Activated effector memory CD4-positive, alpha-beta T cell treated with anti-CD3 and anti-CD28 coated beads, Interleukin-2, amount 50 U/mL, for 16 hours (primary cell): ENCODE data around the gene MRPL16.
"Not testable (repeated sequence)": the region's sequence is repeated elsewhere in the genome, so short reads cannot be mapped to it uniquely, and the experiment has no call there.

Experiments used
- DNase-seq: peaks from one replicate; pipeline ENCODE4 v3.0.0-alpha.2; 2020

Gene MRPL16

GRCh38 chr11:59810911-59811259 is 307 bp upstream of the MRPL16 start:
- no peak for DNase-seq

GRCh38 chr11:59807047-59807610 is 3.4 kb downstream of the MRPL16 start:
- DNase-seq = no peak

- no peak for DNase-seq
These were observed 6.5 kb downstream of the MRPL16 start for GRCh38 chr11:59804061-59804460.

GRCh38 chr11:59802639-59803176 is 7.9 kb downstream of the MRPL16 start:
- peak; percentile 65 for DNase-seq

GRCh38 chr11:59801981-59802638 is 8.5 kb downstream of the MRPL16 start:
- DNase-seq = no peak

- DNase-seq = no peak
These were observed 9.3 kb downstream of the MRPL16 start for GRCh38 chr11:59801160-59801706.

GRCh38 chr11:59800390-59801025 is 10.1 kb downstream of the MRPL16 start:
- DNase-seq = no peak

GRCh38 chr11:59794417-59794816 is 16.2 kb downstream of the MRPL16 start:
- no peak for DNase-seq

GRCh38 chr11:59792507-59792906 is 18.1 kb downstream of the MRPL16 start:
- DNase-seq = no peak

- DNase-seq = no peak
These were observed 18.9 kb downstream of the MRPL16 start for GRCh38 chr11:59791639-59792038.

GRCh38 chr11:59787816-59788215 is 22.8 kb downstream of the MRPL16 start:
- DNase-seq = no peak

- DNase-seq = no peak
These were observed 23.4 kb downstream of the MRPL16 start for GRCh38 chr11:59787255-59787588.

GRCh38 chr11:59785818-59786217 is 24.8 kb downstream of the MRPL16 start:
- no peak for DNase-seq

GRCh38 chr11:59784441-59784840 is 26.1 kb downstream of the MRPL16 start:
- DNase-seq = not testable (repeated sequence)

- no peak for DNase-seq
These were observed 26.9 kb downstream of the MRPL16 start for GRCh38 chr11:59783632-59784090.

- no peak for DNase-seq
These were observed 28.5 kb downstream of the MRPL16 start for GRCh38 chr11:59782080-59782479.

GRCh38 chr11:59779487-59779886 is 31.1 kb downstream of the MRPL16 start:
- DNase-seq = no peak

GRCh38 chr11:59778122-59778521 is 32.5 kb downstream of the MRPL16 start:
- DNase-seq = no peak

GRCh38 chr11:59777104-59777503 is 33.5 kb downstream of the MRPL16 start:
- no peak for DNase-seq

GRCh38 chr11:59776210-59777066 is 34.1 kb downstream of the MRPL16 start:
- DNase-seq = no peak

GRCh38 chr11:59773083-59773440 is 37.5 kb downstream of the MRPL16 start:
- no peak for DNase-seq

- no peak for DNase-seq
These were observed 39.0 kb downstream of the MRPL16 start for GRCh38 chr11:59771605-59772004.

GRCh38 chr11:59770869-59771268 is 39.7 kb downstream of the MRPL16 start:
- no peak for DNase-seq
